K562 (cell line): ENCODE measurements around the gene ART1. TPM values are rescaled to one million over a fixed set of nuclear protein-coding genes. Genes with fewer than 3 reads are reported as not detected.

Experiments used
- FOXM1 ChIP-seq, 2 experiments: fragments of 450-650 bp in 1 of 2; sonication (generic) in 1 of 2; formaldehyde crosslinking in 1 of 2; IDR thresholded peaks; 2 replicates each; pipeline versions ENCODE4 v1.6.1 to v1.9.0; 2017 to 2022; ENCODE audit warnings: low read depth in 2 of 2, mild to moderate bottlenecking in 2 of 2, missing genetic modification reagents in 1 of 2, moderate library complexity in 1 of 2
- HDAC1 ChIP-seq, 2 experiments: fragments of 450-650 bp; IDR thresholded peaks; 2 replicates each; pipeline ENCODE4 v1.6.1; 2016 to 2017; ENCODE audit warnings: inconsistent platforms in 1 of 2, mild to moderate bottlenecking in 1 of 2, moderate library complexity in 1 of 2
- HMGN3 ChIP-seq: IDR thresholded peaks from 2 replicates; pipeline ENCODE4 v1.6.1; 2011; ENCODE audit warnings: borderline replicate concordance, low read depth, mild to moderate bottlenecking, mixed read lengths, low read length; ENCODE audit not compliant: insufficient read length; ENCODE audit errors: extremely low read depth
- HNRNPH1 ChIP-seq: fragments of 200-400 bp; formaldehyde crosslinking; optimal IDR thresholded peaks from 2 replicates; pipeline ENCODE3; 2017; ENCODE audit warnings: low read depth, mild to moderate bottlenecking, low read length, moderate library complexity
- MEF2D ChIP-seq: conservative IDR thresholded peaks from 2 replicates; pipeline ENCODE4 v1.6.1; 2016; ENCODE audit warnings: low read depth, missing genetic modification characterization, missing compliant biosample characterization
- NCOA1 ChIP-seq: fragments of 450-650 bp; IDR thresholded peaks from 2 replicates; pipeline ENCODE4 v1.6.1; 2016; ENCODE audit warnings: low read depth
- PHF20 ChIP-seq: fragments of 450-650 bp; IDR thresholded peaks from 2 replicates; pipeline ENCODE4 v1.6.1; 2018; ENCODE audit not compliant: partially characterized antibody
- PYGO2 ChIP-seq: fragments of 450-650 bp; IDR thresholded peaks from 2 replicates; pipeline ENCODE4 v1.6.1; 2016; ENCODE audit warnings: mild to moderate bottlenecking, missing genetic modification characterization, moderate library complexity, missing compliant biosample characterization
- SPI1 ChIP-seq: IDR thresholded peaks from 2 replicates; pipeline ENCODE4 v1.6.1; 2011; ENCODE audit warnings: low read depth, low read length, control low read depth, borderline replicate concordance
- TEAD4 ChIP-seq, 2 experiments: sonication (generic) in 1 of 2; formaldehyde crosslinking in 1 of 2; IDR thresholded peaks; 2 replicates each; pipeline versions ENCODE4 v1.6.1 to v1.8.0; 2012 to 2022; ENCODE audit warnings: borderline replicate concordance in 1 of 2, inconsistent platforms in 1 of 2, low read length in 1 of 2, mild to moderate bottlenecking in 1 of 2, missing genetic modification reagents in 1 of 2
- ZBTB7A ChIP-seq: IDR thresholded peaks from 2 replicates; pipeline ENCODE4 v1.6.1; 2011; ENCODE audit warnings: low read depth, mild to moderate bottlenecking, low read length, moderate library complexity, borderline replicate concordance; ENCODE audit not compliant: control insufficient read depth
- ZNF3 ChIP-seq: fragments of 250-450 bp; sonication (Bioruptor Pico); IDR thresholded peaks from 2 replicates; pipeline ENCODE4 v1.5.0; 2021; ENCODE audit warnings: mild to moderate bottlenecking, moderate library complexity
- ZNF324 ChIP-seq: fragments of 250-450 bp; sonication (Bioruptor Pico); IDR thresholded peaks from 2 replicates; pipeline ENCODE4 v1.4.0; 2020; ENCODE audit warnings: mild to moderate bottlenecking
- ZNF445 ChIP-seq: fragments of 250-450 bp; sonication (Bioruptor Pico); IDR thresholded peaks from 2 replicates; pipeline ENCODE4 v1.4.0; 2020; ENCODE audit warnings: low read depth, mild to moderate bottlenecking, moderate library complexity
- ZNF696 ChIP-seq: fragments of 250-450 bp; sonication (Bioruptor Pico); conservative IDR thresholded peaks from 2 replicates; pipeline ENCODE4 v1.4.0; 2020; ENCODE audit warnings: mild to moderate bottlenecking, moderate library complexity
- ZNF76 ChIP-seq: fragments of 250-450 bp; sonication (Bioruptor Pico); IDR thresholded peaks from 2 replicates; pipeline ENCODE4 v1.4.0; 2020; ENCODE audit warnings: mild to moderate bottlenecking, moderate library complexity, borderline replicate concordance
- polyA plus RNA-seq, 8 experiments: library from polyadenylated mRNA; depleted of rRNA in 4 of 8; stranded (reverse) in 5 of 8; unstranded in 3 of 8; fragments of >200 nt; fragmentation: Nextera tagmentation in 2 of 8; fragmentation: Illumina TruSeq in 1 of 8; extraction: Ambion mirVana in 2 of 8; extraction: Trizol in 1 of 8; gene quantifications; 2 replicates each; pipeline versions ENCODE4 v1.2.1 to v1.2.3, GENCODE V29; 2011 to 2014; ENCODE audit warnings: inconsistent platforms in 1 of 8, missing spikeins in 1 of 8
- total RNA-seq, 7 experiments: library from RNA; depleted of rRNA in 6 of 7; stranded (reverse); fragments of >200 nt in 6 of 7; fragmentation: Illumina TruSeq in 2 of 7; extraction: Trizol in 2 of 7; gene quantifications; 2 replicates each; pipeline versions ENCODE4 v1.2.1 to v1.2.3, GENCODE V29; 2011 to 2021; ENCODE audit warnings: low replicate concordance in 1 of 7
- TF ChIP-seq, protein P1 (sequence below): fragments of 150-350 bp; conservative IDR thresholded peaks from 2 replicates; pipeline ENCODE4 v1.6.1; 2014; ENCODE audit warnings: low read length
- TF ChIP-seq, protein P2 (sequence below): fragments of 250-450 bp; sonication (Bioruptor Pico); IDR thresholded peaks from 2 replicates; pipeline ENCODE4 v1.4.0; 2020; ENCODE audit warnings: mild to moderate bottlenecking, moderate library complexity
- TF ChIP-seq, protein P3 (sequence below), 2 experiments: IDR thresholded peaks; 2 replicates each; pipeline ENCODE4 v1.6.1; 2011; ENCODE audit warnings: borderline replicate concordance in 1 of 2, control low read depth in 1 of 2, low read depth in 1 of 2, low read length in 1 of 2, mild to moderate bottlenecking in 1 of 2, mixed read lengths in 1 of 2, moderate library complexity in 1 of 2; ENCODE audit not compliant: insufficient read depth in 1 of 2, insufficient read length in 1 of 2, poor library complexity in 1 of 2, severe bottlenecking in 1 of 2; ENCODE audit errors: extremely low read depth in 1 of 2
- TF ChIP-seq, protein P4 (sequence below): fragments of 250-450 bp; sonication (Bioruptor Pico); IDR thresholded peaks from 2 replicates; pipeline ENCODE4 v1.6.1; 2021; ENCODE audit warnings: mild to moderate bottlenecking

Gene ART1
- total and polyA plus RNA-seq, 9 of the 15 experiments (the other 6 are each of a cell fraction or from before 2014, with no cell fraction given) = not detected

DNA sequence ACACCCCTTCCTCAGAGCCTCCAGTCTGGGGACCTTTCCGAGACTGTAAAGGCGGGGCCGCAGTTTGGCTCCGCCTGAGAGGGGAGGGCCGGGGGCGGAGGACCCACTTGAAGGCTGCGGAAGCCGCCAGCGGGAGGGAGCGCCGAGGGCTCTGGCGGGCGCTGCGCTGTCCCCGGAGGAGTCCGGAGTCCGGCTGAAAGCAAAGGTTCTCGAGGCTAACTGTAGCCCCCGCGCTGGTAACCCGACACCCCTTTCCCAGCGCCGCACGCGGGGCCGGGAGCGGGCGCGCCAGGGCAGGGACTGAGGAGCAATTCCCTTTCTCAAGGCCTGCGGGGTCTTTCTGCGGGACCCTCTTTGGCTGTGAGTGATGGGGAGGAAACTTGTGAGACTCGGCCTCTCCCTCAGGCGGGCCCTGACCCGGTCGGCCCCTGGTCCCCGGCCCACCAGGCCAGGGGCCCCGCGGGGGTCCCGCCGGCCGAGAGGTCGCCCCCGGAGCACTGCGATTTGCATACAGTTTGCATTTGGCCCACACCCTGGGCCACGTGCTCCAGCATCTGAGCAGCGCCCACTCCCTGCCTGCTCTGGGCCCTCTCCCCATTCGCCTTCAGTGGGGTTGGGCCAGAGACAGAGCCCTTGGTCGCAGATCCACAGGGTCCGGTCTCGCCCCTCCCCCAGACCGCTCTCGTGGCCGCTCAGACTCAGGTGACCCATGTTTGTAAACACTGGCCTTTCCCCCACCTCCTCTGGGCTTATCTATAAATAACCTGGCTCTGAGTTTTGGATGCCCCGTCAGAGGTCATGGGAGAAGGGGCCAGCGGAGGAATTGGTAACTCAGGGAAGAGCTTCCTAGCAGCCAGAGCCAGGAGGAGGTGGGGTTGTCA, 2.6 kb upstream of the ART1 start (continued):
- TF ChIP-seq, protein P1, sequence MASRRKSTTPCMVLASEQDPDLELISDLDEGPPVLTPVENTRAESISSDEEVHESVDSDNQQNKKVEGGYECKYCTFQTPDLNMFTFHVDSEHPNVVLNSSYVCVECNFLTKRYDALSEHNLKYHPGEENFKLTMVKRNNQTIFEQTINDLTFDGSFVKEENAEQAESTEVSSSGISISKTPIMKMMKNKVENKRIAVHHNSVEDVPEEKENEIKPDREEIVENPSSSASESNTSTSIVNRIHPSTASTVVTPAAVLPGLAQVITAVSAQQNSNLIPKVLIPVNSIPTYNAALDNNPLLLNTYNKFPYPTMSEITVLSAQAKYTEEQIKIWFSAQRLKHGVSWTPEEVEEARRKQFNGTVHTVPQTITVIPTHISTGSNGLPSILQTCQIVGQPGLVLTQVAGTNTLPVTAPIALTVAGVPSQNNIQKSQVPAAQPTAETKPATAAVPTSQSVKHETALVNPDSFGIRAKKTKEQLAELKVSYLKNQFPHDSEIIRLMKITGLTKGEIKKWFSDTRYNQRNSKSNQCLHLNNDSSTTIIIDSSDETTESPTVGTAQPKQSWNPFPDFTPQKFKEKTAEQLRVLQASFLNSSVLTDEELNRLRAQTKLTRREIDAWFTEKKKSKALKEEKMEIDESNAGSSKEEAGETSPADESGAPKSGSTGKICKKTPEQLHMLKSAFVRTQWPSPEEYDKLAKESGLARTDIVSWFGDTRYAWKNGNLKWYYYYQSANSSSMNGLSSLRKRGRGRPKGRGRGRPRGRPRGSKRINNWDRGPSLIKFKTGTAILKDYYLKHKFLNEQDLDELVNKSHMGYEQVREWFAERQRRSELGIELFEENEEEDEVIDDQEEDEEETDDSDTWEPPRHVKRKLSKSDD = no peak
- no peak for TF ChIP-seq PYGO2
- no peak for TF ChIP-seq ZNF324 (CRISPR knock-in tag)
- TF ChIP-seq ZNF76 (CRISPR knock-in tag) = no peak
- TF ChIP-seq ZNF445 (CRISPR knock-in tag) = no peak
- no peak for TF ChIP-seq ZNF696 (CRISPR knock-in tag)
- TF ChIP-seq HMGN3 = peak; percentile 61
- no peak for TF ChIP-seq TEAD4 (IDR thresholded peaks at IDR 0.05; ENCODE audit: low read length)
- no peak for TF ChIP-seq TEAD4 (CRISPR knock-in tag; IDR thresholded peaks at IDR 0.05; ENCODE audit: borderline replicate concordance)
- no peak for TF ChIP-seq HNRNPH1
- TF ChIP-seq, protein P2, sequence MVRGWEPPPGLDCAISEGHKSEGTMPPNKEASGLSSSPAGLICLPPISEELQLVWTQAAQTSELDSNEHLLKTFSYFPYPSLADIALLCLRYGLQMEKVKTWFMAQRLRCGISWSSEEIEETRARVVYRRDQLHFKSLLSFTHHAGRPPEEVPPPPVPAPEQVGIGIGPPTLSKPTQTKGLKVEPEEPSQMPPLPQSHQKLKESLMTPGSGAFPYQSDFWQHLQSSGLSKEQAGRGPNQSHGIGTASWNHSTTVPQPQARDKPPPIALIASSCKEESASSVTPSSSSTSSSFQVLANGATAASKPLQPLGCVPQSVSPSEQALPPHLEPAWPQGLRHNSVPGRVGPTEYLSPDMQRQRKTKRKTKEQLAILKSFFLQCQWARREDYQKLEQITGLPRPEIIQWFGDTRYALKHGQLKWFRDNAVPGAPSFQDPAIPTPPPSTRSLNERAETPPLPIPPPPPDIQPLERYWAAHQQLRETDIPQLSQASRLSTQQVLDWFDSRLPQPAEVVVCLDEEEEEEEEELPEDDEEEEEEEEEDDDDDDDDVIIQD (CRISPR knock-in tag) = no peak
- TF ChIP-seq MEF2D (tag) = peak; percentile 60; the same call in 1 of the 2 replicates
- TF ChIP-seq NCOA1 = no peak; the same call in 1 of the 2 replicates
- peak; percentile 93 for TF ChIP-seq ZBTB7A
- TF ChIP-seq HDAC1 (IDR thresholded peaks at IDR 0.05) = peak in 1 of 2 experiments; percentile 65; a peak in 2 of 4 replicates
- TF ChIP-seq PHF20 = no peak
- TF ChIP-seq ZNF3 (CRISPR knock-in tag) = no peak
- TF ChIP-seq, protein P3, sequence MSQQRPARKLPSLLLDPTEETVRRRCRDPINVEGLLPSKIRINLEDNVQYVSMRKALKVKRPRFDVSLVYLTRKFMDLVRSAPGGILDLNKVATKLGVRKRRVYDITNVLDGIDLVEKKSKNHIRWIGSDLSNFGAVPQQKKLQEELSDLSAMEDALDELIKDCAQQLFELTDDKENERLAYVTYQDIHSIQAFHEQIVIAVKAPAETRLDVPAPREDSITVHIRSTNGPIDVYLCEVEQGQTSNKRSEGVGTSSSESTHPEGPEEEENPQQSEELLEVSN (IDR thresholded peaks at IDR 0.05; ENCODE audit: borderline replicate concordance in 1 of 2, extremely low read depth in 1 of 2, insufficient read depth in 1 of 2, insufficient read length in 1 of 2, low read depth in 1 of 2, low read length in 1 of 2, poor library complexity in 1 of 2, severe bottlenecking in 1 of 2) = peak; percentile 54 to 80
- no peak for TF ChIP-seq SPI1
- TF ChIP-seq, protein P4, sequence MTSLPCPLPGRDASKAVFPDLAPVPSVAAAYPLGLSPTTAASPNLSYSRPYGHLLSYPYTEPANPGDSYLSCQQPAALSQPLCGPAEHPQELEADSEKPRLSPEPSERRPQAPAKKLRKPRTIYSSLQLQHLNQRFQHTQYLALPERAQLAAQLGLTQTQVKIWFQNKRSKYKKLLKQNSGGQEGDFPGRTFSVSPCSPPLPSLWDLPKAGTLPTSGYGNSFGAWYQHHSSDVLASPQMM = no peak
- no peak for TF ChIP-seq FOXM1 (IDR thresholded peaks at IDR 0.05; ENCODE audit: low read depth)
- TF ChIP-seq FOXM1 (CRISPR knock-in tag; IDR thresholded peaks at IDR 0.05; ENCODE audit: low read depth) = no peak
